Measurements from ENCODE around the gene C12orf50. TPM values are rescaled to one million over a fixed set of nuclear protein-coding genes. Genes with fewer than 3 reads are reported as not detected.
"Not testable (repeated sequence)": the region's sequence is repeated elsewhere in the genome, so short reads cannot be mapped to it uniquely, and the experiment has no call there.

Gene C12orf50
- total and polyA plus RNA-seq, 4 donors = 0.32 to 0.48 TPM; not detected in 2

- DNase-seq (no peak), ATAC-seq (ENCODE audit: low FRiP score) (no peak)
- 84 to 92% methylated on average over 3 of the region's 3 CpGs for WGBS, 2 donors
- no peak overlapping the region for H3K27ac ChIP-seq (ENCODE audit: low read depth in 1 of 2, low read length in 2 of 2)
- no peaks in the 10 kb centered on the region for H3K9me3 ChIP-seq (ENCODE audit: control insufficient read depth, low read length)
- H3K36me3 ChIP-seq (ENCODE audit: control insufficient read depth in 1 of 2, insufficient read depth in 2 of 2, low read length in 1 of 2) = no peaks in the 10 kb centered on the region
- intact Hi-C loops (cut with DNase I) = no loop called here
- H3K4me1 ChIP-seq (ENCODE audit: control insufficient read depth in 1 of 2, insufficient read depth in 2 of 2, low read length in 2 of 2) = no peaks in the 10 kb centered on the region
- no peaks in the 10 kb centered on the region for H3K27me3 ChIP-seq (ENCODE audit: control insufficient read depth in 1 of 2, insufficient read depth in 2 of 2, low read length in 1 of 2)
- H3K4me3 ChIP-seq (ENCODE audit: low read length in 2 of 2) = no peak overlapping the region
Observed at GRCh38 chr12:87975879-87976278, 53.3 kb downstream of the C12orf50 start.

- H3K9me3 ChIP-seq (ENCODE audit: control insufficient read depth, low read length) = no peaks in the 10 kb centered on the region
- H3K36me3 ChIP-seq (ENCODE audit: control insufficient read depth in 1 of 2, insufficient read depth in 2 of 2, low read length in 1 of 2) = no peaks in the 10 kb centered on the region
- no peak overlapping the region for H3K27ac ChIP-seq (ENCODE audit: low read depth in 1 of 2, low read length in 2 of 2)
- no peaks in the 10 kb centered on the region for H3K27me3 ChIP-seq (ENCODE audit: control insufficient read depth in 1 of 2, insufficient read depth in 2 of 2, low read length in 1 of 2)
- H3K4me3 ChIP-seq (ENCODE audit: low read length in 2 of 2) = no peak overlapping the region
- ATAC-seq (ENCODE audit: low FRiP score) (no peak), DNase-seq (no peak)
- H3K4me1 ChIP-seq (ENCODE audit: control insufficient read depth in 1 of 2, insufficient read depth in 2 of 2, low read length in 2 of 2) = no peaks in the 10 kb centered on the region
- intact Hi-C loops (cut with DNase I) = no loop called here
Observed at GRCh38 chr12:87967871-87968270, 61.3 kb downstream of the C12orf50 start.

GRCh38 chr12:87960566-87960965 is 68.6 kb downstream of the C12orf50 start:
- H3K4me1 ChIP-seq (ENCODE audit: control insufficient read depth in 1 of 2, insufficient read depth in 2 of 2, low read length in 2 of 2) = no peaks in the 10 kb centered on the region
- WGBS, 2 donors = 21 to 37% methylated on average over 2 of the region's 2 CpGs
- intact Hi-C loops (cut with DNase I) = no loop called here
- H3K27ac ChIP-seq (ENCODE audit: low read depth in 1 of 2, low read length in 2 of 2) = no peak overlapping the region
- H3K27me3 ChIP-seq (ENCODE audit: control insufficient read depth in 1 of 2, insufficient read depth in 2 of 2, low read length in 1 of 2) = no peaks in the 10 kb centered on the region
- no peak for DNase-seq
- H3K4me3 ChIP-seq (ENCODE audit: low read length in 2 of 2) = no peak overlapping the region
- no peaks in the 10 kb centered on the region for H3K36me3 ChIP-seq (ENCODE audit: control insufficient read depth in 1 of 2, insufficient read depth in 2 of 2, low read length in 1 of 2)
- H3K9me3 ChIP-seq (ENCODE audit: control insufficient read depth, low read length) = no peaks in the 10 kb centered on the region
- ATAC-seq (ENCODE audit: low FRiP score) = no peak

- H3K4me1 ChIP-seq (ENCODE audit: control insufficient read depth in 1 of 2, insufficient read depth in 2 of 2, low read length in 2 of 2); DNase-seq; H3K4me3 ChIP-seq (ENCODE audit: low read length in 2 of 2); ATAC-seq (ENCODE audit: low FRiP score); H3K27me3 ChIP-seq (ENCODE audit: control insufficient read depth in 1 of 2, insufficient read depth in 2 of 2, low read length in 1 of 2); H3K36me3 ChIP-seq (ENCODE audit: control insufficient read depth in 1 of 2, insufficient read depth in 2 of 2, low read length in 1 of 2); intact Hi-C loops (cut with DNase I); H3K9me3 ChIP-seq (ENCODE audit: control insufficient read depth, low read length); H3K27ac ChIP-seq (ENCODE audit: low read depth in 1 of 2, low read length in 2 of 2): not testable (repeated sequence)
- WGBS, 2 donors = 93 to 97% methylated on average over 7 of the region's 7 CpGs
Observed at GRCh38 chr12:87954028-87954427, 75.2 kb downstream of the C12orf50 start.

- no peak overlapping the region for H3K27ac ChIP-seq (ENCODE audit: low read depth in 1 of 2, low read length in 2 of 2)
- no peaks in the 10 kb centered on the region for H3K4me1 ChIP-seq (ENCODE audit: control insufficient read depth in 1 of 2, insufficient read depth in 2 of 2, low read length in 2 of 2)
- H3K27me3 ChIP-seq (ENCODE audit: control insufficient read depth in 1 of 2, insufficient read depth in 2 of 2, low read length in 1 of 2) = no peaks in the 10 kb centered on the region
- DNase-seq = no peak
- 1 to 5% methylated on average over 3 of the region's 3 CpGs for WGBS, 2 donors
- ATAC-seq (ENCODE audit: low FRiP score) = no peak
- H3K4me3 ChIP-seq (ENCODE audit: low read length in 2 of 2) = no peak overlapping the region
- intact Hi-C loops (cut with DNase I) = no loop called here
- no peaks in the 10 kb centered on the region for H3K9me3 ChIP-seq (ENCODE audit: control insufficient read depth, low read length)
- H3K36me3 ChIP-seq (ENCODE audit: control insufficient read depth in 1 of 2, insufficient read depth in 2 of 2, low read length in 1 of 2) = no peaks in the 10 kb centered on the region
Observed at GRCh38 chr12:87953256-87953860, 75.8 kb downstream of the C12orf50 start.

GRCh38 chr12:87952850-87953249 is 76.4 kb downstream of the C12orf50 start:
- H3K9me3 ChIP-seq (ENCODE audit: control insufficient read depth, low read length) = no peaks in the 10 kb centered on the region
- H3K4me3 ChIP-seq (ENCODE audit: low read length in 2 of 2) = no peak overlapping the region
- ATAC-seq (ENCODE audit: low FRiP score) = no peak
- intact Hi-C loops (cut with DNase I) = no loop called here
- H3K36me3 ChIP-seq (ENCODE audit: control insufficient read depth in 1 of 2, insufficient read depth in 2 of 2, low read length in 1 of 2) = no peaks in the 10 kb centered on the region
- DNase-seq = no peak
- WGBS, 2 donors = 69 to 74% methylated on average over 5 of the region's 5 CpGs
- H3K4me1 ChIP-seq (ENCODE audit: control insufficient read depth in 1 of 2, insufficient read depth in 2 of 2, low read length in 2 of 2) = no peaks in the 10 kb centered on the region
- H3K27me3 ChIP-seq (ENCODE audit: control insufficient read depth in 1 of 2, insufficient read depth in 2 of 2, low read length in 1 of 2) = no peaks in the 10 kb centered on the region
- no peak overlapping the region for H3K27ac ChIP-seq (ENCODE audit: low read depth in 1 of 2, low read length in 2 of 2)

- no peaks in the 10 kb centered on the region for H3K27me3 ChIP-seq (ENCODE audit: control insufficient read depth in 1 of 2, insufficient read depth in 2 of 2, low read length in 1 of 2)
- WGBS, 2 donors = 69 to 92% methylated on average over 2 of the region's 2 CpGs
- H3K4me1 ChIP-seq (ENCODE audit: control insufficient read depth in 1 of 2, insufficient read depth in 2 of 2, low read length in 2 of 2) = no peaks in the 10 kb centered on the region
- no peaks in the 10 kb centered on the region for H3K36me3 ChIP-seq (ENCODE audit: control insufficient read depth in 1 of 2, insufficient read depth in 2 of 2, low read length in 1 of 2)
- no peaks in the 10 kb centered on the region for H3K9me3 ChIP-seq (ENCODE audit: control insufficient read depth, low read length)
- DNase-seq (no peak), ATAC-seq (ENCODE audit: low FRiP score) (no peak)
- intact Hi-C loops (cut with DNase I) = no loop called here
- no peak overlapping the region for H3K4me3 ChIP-seq (ENCODE audit: low read length in 2 of 2)
- no peak overlapping the region for H3K27ac ChIP-seq (ENCODE audit: low read depth in 1 of 2, low read length in 2 of 2)
Observed at GRCh38 chr12:87952223-87952622, 77.0 kb downstream of the C12orf50 start.

- Histone ChIP-seq H3K36me3 (ENCODE audit: control insufficient read depth in 1 of 2, insufficient read depth in 2 of 2, low read length in 1 of 2) (no peaks in the 10 kb centered on the region), H3K4me3 (ENCODE audit: low read length in 2 of 2) (no peak overlapping the region), H3K27ac (ENCODE audit: low read depth in 1 of 2, low read length in 2 of 2) (no peak overlapping the region), H3K27me3 (ENCODE audit: control insufficient read depth in 1 of 2, insufficient read depth in 2 of 2, low read length in 1 of 2) (no peaks in the 10 kb centered on the region), H3K9me3 (ENCODE audit: control insufficient read depth, low read length) (no peaks in the 10 kb centered on the region), H3K4me1 (ENCODE audit: control insufficient read depth in 1 of 2, insufficient read depth in 2 of 2, low read length in 2 of 2) (no peaks in the 10 kb centered on the region)
- DNase-seq = no peak
- ATAC-seq (ENCODE audit: low FRiP score) = no peak
- 69% methylated on average over 3 of the region's 3 CpGs for WGBS, 2 donors
- intact Hi-C loops (cut with DNase I) = no loop called here
Observed at GRCh38 chr12:87943762-87944161, 85.4 kb downstream of the C12orf50 start.

- H3K27me3 ChIP-seq (ENCODE audit: control insufficient read depth in 1 of 2, insufficient read depth in 2 of 2, low read length in 1 of 2) = no peaks in the 10 kb centered on the region
- WGBS, 2 donors = 22 to 28% methylated on average over 1 of the region's 1 CpG
- H3K27ac ChIP-seq (ENCODE audit: low read depth in 1 of 2, low read length in 2 of 2) = no peak overlapping the region
- H3K9me3 ChIP-seq (ENCODE audit: control insufficient read depth, low read length) = no peaks in the 10 kb centered on the region
- H3K4me3 ChIP-seq (ENCODE audit: low read length in 2 of 2) = no peak overlapping the region
- H3K36me3 ChIP-seq (ENCODE audit: control insufficient read depth in 1 of 2, insufficient read depth in 2 of 2, low read length in 1 of 2) = no peaks in the 10 kb centered on the region
- intact Hi-C loops (cut with DNase I) = no loop called here
- H3K4me1 ChIP-seq (ENCODE audit: control insufficient read depth in 1 of 2, insufficient read depth in 2 of 2, low read length in 2 of 2) = no peaks in the 10 kb centered on the region
- DNase-seq (no peak), ATAC-seq (ENCODE audit: low FRiP score) (no peak)
Observed at GRCh38 chr12:87943023-87943422, 86.2 kb downstream of the C12orf50 start.

All from aorta (tissue), 5 donors.